ENCODE measurements around the gene MED4.

DNA sequence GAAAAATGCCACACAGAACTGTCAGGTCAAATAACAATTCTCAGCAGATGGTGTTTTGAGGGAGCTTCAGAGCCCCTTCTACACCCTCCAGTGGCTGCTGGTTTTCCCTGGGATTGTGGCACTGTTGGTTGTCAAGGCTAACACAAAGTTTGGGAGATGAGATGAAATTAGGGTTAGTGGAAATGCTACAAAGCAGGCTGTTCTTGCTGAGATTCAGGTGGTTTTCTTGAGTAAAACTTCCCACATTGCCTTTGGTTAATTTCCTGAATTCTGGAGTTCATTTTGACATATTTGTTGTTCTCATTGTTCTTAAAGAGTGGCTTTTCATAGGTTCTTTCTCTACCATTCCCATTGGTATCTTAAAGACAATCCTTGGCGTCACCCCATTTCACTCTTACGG, 22.1 kb downstream of the MED4 start:
- TF ChIP-seq, protein P1, sequence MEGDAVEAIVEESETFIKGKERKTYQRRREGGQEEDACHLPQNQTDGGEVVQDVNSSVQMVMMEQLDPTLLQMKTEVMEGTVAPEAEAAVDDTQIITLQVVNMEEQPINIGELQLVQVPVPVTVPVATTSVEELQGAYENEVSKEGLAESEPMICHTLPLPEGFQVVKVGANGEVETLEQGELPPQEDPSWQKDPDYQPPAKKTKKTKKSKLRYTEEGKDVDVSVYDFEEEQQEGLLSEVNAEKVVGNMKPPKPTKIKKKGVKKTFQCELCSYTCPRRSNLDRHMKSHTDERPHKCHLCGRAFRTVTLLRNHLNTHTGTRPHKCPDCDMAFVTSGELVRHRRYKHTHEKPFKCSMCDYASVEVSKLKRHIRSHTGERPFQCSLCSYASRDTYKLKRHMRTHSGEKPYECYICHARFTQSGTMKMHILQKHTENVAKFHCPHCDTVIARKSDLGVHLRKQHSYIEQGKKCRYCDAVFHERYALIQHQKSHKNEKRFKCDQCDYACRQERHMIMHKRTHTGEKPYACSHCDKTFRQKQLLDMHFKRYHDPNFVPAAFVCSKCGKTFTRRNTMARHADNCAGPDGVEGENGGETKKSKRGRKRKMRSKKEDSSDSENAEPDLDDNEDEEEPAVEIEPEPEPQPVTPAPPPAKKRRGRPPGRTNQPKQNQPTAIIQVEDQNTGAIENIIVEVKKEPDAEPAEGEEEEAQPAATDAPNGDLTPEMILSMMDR (IDR thresholded peaks at IDR 0.05), result no peak
- no peak for TF ChIP-seq POLR2A (IDR thresholded peaks at IDR 0.05)

Measured in thyroid gland (tissue), 4 donors.